NCI-H128 (cell line): ENCODE measurements around the gene ST6GALNAC4.

Source experiments
- DNase-seq: peaks from one replicate; lab custom pipeline; 2025; ENCODE audit not compliant: unreplicated experiment; lab: John Stamatoyannopoulos, UW

The ST6GALNAC4 gene

GRCh38 chr9:127947841-127948710 is 31.2 kb upstream of the ST6GALNAC4 start:
- no peak for DNase-seq

GRCh38 chr9:127946728-127947127 is 29.9 kb upstream of the ST6GALNAC4 start:
- no peak for DNase-seq

GRCh38 chr9:127945942-127946341 is 29.1 kb upstream of the ST6GALNAC4 start:
- DNase-seq = no peak

- no peak for DNase-seq
These were observed 28.5 kb upstream of the ST6GALNAC4 start for GRCh38 chr9:127945338-127945737.

- DNase-seq = no peak
These were observed 27.9 kb upstream of the ST6GALNAC4 start for GRCh38 chr9:127944586-127945218.

- DNase-seq = peak; percentile 59
These were observed 26.9 kb upstream of the ST6GALNAC4 start for GRCh38 chr9:127943731-127944144.

- DNase-seq = no peak
These were observed 26.3 kb upstream of the ST6GALNAC4 start for GRCh38 chr9:127943011-127943662.

GRCh38 chr9:127942216-127943010 is 25.6 kb upstream of the ST6GALNAC4 start:
- DNase-seq = no peak

- no peak for DNase-seq
These were observed 25.0 kb upstream of the ST6GALNAC4 start for GRCh38 chr9:127941961-127942215.

- no peak for DNase-seq
These were observed 24.5 kb upstream of the ST6GALNAC4 start for GRCh38 chr9:127941062-127941960.

- no peak for DNase-seq
These were observed 23.8 kb upstream of the ST6GALNAC4 start for GRCh38 chr9:127940593-127940992.

- no peak for DNase-seq
These were observed 21.5 kb upstream of the ST6GALNAC4 start for GRCh38 chr9:127938298-127938690.

GRCh38 chr9:127937388-127938297 is 20.8 kb upstream of the ST6GALNAC4 start, which contains the start of gene DPM2:
Gene DPM2, minus strand, starts transcription at chr9:127937854. Its CDS starts 34 bp downstream, at chr9:127937820.
- DNase-seq = peak; percentile 73

GRCh38 chr9:127937056-127937387 is 20.2 kb upstream of the ST6GALNAC4 start:
- no peak for DNase-seq

GRCh38 chr9:127936347-127936852 is 19.6 kb upstream of the ST6GALNAC4 start:
- DNase-seq = no peak

- no peak for DNase-seq
These were observed 19.0 kb upstream of the ST6GALNAC4 start for GRCh38 chr9:127935765-127936221.

- DNase-seq = no peak
These were observed 18.1 kb upstream of the ST6GALNAC4 start for GRCh38 chr9:127934986-127935385.

- no peak for DNase-seq
These were observed 17.4 kb upstream of the ST6GALNAC4 start for GRCh38 chr9:127934248-127934647.
